ENCODE results near the gene VDAC2.

Gene VDAC2

DNA sequence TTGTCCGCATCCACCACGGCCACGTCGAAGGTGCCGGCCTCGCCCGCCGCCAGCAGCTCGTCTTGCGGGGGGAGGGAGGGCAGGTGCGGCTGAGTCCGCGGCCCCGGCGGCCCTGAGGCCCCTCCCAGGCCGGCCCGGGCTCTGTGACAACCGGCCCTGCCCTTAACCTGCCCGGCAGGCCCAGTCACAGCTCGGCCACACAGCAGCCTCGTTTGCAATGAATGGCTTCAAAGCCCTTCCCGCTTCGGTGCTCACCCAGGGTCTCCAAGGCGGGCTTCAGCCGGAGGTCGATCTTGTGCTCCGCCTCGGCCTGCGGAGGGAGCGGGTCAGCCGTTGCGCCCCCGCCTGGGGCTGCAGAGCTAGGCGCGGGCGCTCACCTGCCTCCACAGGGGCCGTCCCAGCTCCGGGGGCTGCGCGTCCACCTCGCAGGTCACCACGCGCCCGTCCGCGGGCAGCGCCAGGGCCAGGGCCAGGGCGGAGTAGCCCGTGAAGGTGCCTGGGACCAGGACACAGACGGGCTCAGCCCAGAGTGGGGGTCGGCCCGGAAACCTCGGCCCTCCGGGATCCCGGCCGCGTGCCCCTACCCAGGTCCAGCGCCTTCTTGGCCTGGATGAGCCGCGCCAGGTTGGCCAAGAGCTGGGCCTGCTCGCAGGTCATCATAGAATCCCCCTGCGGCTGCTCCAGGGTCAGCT is 24.2 kb downstream of the VDAC2 start:
- no peak for TF ChIP-seq CTCF (IDR thresholded peaks at IDR 0.05; ENCODE audit: low read depth, low read length, missing control alignments)
- peak overlapping the region; percentile 69 for H3K4me3 ChIP-seq (replicated peaks; ENCODE audit: low read depth, low read length)
- no peak for DNase-seq (ENCODE audit: extremely low read depth, low read depth)

DNA sequence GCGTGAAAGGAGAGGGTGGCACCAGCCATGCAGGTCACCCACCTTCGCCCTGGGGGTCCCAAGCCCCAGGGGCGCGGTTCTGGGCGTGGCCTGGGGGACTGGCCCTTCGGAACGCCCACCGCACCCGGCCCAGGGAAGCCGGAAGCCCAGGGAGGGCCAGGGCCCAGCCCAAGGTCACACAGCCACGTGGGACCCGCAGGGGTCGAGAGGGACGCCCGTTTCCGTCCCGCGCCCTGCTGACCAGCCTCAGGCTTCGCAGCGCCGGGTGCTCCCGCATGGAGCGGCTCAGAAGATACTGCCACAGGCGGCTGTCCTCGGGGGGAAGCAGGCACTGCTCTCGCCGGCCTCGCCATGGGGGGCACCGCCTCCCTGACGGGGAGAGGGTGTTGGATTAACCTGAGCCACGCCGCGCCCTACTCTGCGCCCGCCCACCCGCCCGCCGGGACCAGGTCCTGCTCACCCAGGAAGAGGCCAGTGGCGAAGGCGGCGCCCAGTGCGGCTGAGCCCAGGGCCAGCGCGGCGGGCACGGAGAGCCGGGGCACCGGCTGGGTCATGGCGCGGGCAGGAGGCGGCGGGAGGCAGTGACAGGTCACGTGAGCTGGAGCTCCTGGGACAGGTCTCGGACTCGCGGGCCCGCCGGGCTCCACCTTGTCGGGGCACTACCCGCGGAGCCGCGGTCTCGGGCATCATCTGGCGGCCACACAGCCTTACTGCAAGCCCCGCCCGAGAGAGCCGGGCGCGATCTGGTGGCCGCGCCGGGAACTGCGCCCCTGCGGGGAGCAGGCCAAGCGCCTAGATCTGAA is 25.0 kb downstream of the VDAC2 start, which contains the start of gene COMTD1:
COMTD1 (minus strand) TSS at position 583 of the 803 bp plus-strand sequence; CDS start at position 554, 29 bp downstream.
- peak within 1 kb of the TSS; percentile 69 for H3K4me3 ChIP-seq (replicated peaks; ENCODE audit: low read depth, low read length)
- peak; percentile 60 for DNase-seq (ENCODE audit: extremely low read depth, low read depth)
- TF ChIP-seq CTCF (IDR thresholded peaks at IDR 0.05; ENCODE audit: low read depth, low read length, missing control alignments), result peak; percentile 99

GRCh38 chr10:75236178-75236825 is 25.7 kb downstream of the VDAC2 start:
- H3K4me3 ChIP-seq (replicated peaks; ENCODE audit: low read depth, low read length), result peak overlapping the region; percentile 69
- DNase-seq (ENCODE audit: extremely low read depth, low read depth), result no peak
- no peak for TF ChIP-seq CTCF (IDR thresholded peaks at IDR 0.05; ENCODE audit: low read depth, low read length, missing control alignments)

GRCh38 chr10:75238182-75239095 is 27.8 kb downstream of the VDAC2 start:
- no peak for TF ChIP-seq CTCF (IDR thresholded peaks at IDR 0.05; ENCODE audit: low read depth, low read length, missing control alignments)
- no peak overlapping the region for H3K4me3 ChIP-seq (replicated peaks; ENCODE audit: low read depth, low read length)
- no peak for DNase-seq (ENCODE audit: extremely low read depth, low read depth)

- DNase-seq (ENCODE audit: extremely low read depth, low read depth), result no peak
- no peak overlapping the region for H3K4me3 ChIP-seq (replicated peaks; ENCODE audit: low read depth, low read length)
- no peak for TF ChIP-seq CTCF (IDR thresholded peaks at IDR 0.05; ENCODE audit: low read depth, low read length, missing control alignments)
Measured at GRCh38 chr10:75239096-75239790, 28.6 kb downstream of the VDAC2 start.

All from HFF-Myc (cell line).